GM12891 (cell line): ENCODE measurements around the gene EMX2.

ENCODE experiments used
- DNase-seq: peaks from one replicate; pipeline ENCODE4 v3.0.0; 2011; ENCODE audit warnings: low spot score; ENCODE audit not compliant: insufficient read length
- FAIRE-seq: peaks from 2 replicates; lab custom pipeline; 2011; peaks lifted over from hg19 to GRCh38; lab: Jason Lieb, UNC
- PAX5 ChIP-seq: IDR thresholded peaks from 2 replicates; pipeline ENCODE4 v1.6.1; 2011; ENCODE audit warnings: low read length, moderate library complexity, mild to moderate bottlenecking; ENCODE audit not compliant: insufficient read depth, severe bottlenecking
- POLR2A ChIP-seq: IDR thresholded peaks from 2 replicates; pipeline ENCODE4 v1.6.1; 2011; ENCODE audit warnings: low read depth, low read length, control low read depth
- POLR2AphosphoS5 ChIP-seq: IDR thresholded peaks from 2 replicates; pipeline ENCODE4 v1.6.1; 2011; ENCODE audit warnings: low read depth, low read length, control low read depth
- POU2F2 ChIP-seq: IDR thresholded peaks from 2 replicates; pipeline ENCODE4 v1.6.1; 2011; ENCODE audit warnings: low read depth, mild to moderate bottlenecking, control low read depth, low read length, moderate library complexity
- SPI1 ChIP-seq: IDR thresholded peaks from 2 replicates; pipeline ENCODE4 v1.6.1; 2011; ENCODE audit warnings: low read depth, low read length, control low read depth
- TAF1 ChIP-seq: IDR thresholded peaks from 2 replicates; pipeline ENCODE4 v1.6.1; 2011; ENCODE audit warnings: low read depth, low read length, control low read depth

The EMX2 gene

GRCh38 chr10:117536866-117537435 lies 5.6 kb upstream of the EMX2 start:
- TF ChIP-seq POLR2AphosphoS5 (no peak), POU2F2 (no peak), PAX5 (no peak), SPI1 (no peak), TAF1 (no peak), POLR2A (no peak)
- no peak for FAIRE-seq
- no peak for DNase-seq

DNA sequence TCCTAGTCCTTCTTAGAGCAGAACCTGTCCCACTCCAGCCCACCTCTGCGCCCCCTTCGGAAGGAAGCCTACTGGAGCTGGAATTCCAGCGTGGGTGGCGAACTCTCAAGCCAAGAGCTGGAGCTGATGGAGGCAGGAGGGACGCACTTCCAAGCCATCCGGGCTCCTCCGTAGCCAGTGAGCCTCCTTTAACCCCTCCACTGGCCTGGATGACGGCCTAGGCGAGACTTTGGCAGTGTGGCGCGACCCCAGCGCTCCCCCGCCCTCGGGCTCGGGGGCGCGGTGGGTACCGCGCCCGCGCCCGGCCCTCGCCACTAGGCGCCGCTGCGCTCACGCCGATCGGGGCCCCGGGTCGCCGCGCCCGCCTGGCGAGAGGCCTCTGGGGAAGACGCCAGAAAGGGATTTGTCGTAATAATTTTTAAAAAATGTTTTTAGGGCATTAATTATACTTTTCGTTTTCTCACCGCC lies 5.1 kb upstream of the EMX2 start:
- DNase-seq (peak; percentile 66), FAIRE-seq (no peak)
- TF ChIP-seq POU2F2 (no peak), PAX5 (no peak), TAF1 (no peak), POLR2A (no peak), POLR2AphosphoS5 (no peak), SPI1 (no peak)

DNA sequence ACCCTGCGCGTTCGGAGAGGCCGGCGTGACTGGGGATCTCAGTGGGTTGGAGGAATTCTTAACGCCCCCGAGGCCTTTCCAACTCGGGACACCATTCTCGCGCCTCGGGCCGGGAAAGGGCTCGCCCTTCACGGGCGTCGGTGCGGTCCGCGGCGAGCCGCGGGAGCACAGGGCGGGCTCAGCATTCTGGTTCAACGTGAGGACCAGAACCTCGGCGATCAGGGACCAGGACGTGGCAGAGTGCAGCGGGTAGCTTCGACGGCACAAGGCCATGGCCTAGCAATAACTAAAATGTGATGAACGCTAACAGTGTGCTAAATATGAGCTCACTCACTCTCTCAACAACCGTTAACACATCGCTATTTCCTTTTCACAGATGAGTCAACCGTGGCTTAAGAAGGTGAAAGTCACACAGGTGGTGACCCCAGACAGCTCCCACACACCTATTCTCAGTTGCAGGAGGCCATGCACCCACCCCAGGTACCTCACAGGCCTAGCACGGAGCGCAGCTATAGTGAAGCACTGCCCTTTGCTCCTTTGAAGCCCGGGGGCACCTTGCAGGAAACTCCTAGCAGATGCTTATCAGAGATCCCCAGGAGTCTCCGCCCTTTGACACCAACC lies 4.5 kb upstream of the EMX2 start:
- DNase-seq, result no peak
- no peak for TF ChIP-seq PAX5
- TF ChIP-seq SPI1, result no peak
- TF ChIP-seq TAF1, result no peak
- no peak for TF ChIP-seq POLR2A
- no peak for TF ChIP-seq POLR2AphosphoS5
- TF ChIP-seq POU2F2, result no peak
- FAIRE-seq, result peak; percentile 73

- DNase-seq (no peak), FAIRE-seq (no peak)
- TF ChIP-seq POU2F2, result no peak
- TF ChIP-seq PAX5, result no peak
- no peak for TF ChIP-seq SPI1
Observed at GRCh38 chr10:117539361-117539773, 3.2 kb upstream of the EMX2 start.

GRCh38 chr10:117539903-117540639 lies 2.5 kb upstream of the EMX2 start:
- TF ChIP-seq POU2F2 (no peak), SPI1 (no peak), PAX5 (no peak), TAF1 (no peak), POLR2A (no peak), POLR2AphosphoS5 (no peak)
- DNase-seq, result no peak
- FAIRE-seq, result no peak

GRCh38 chr10:117540640-117541404 lies 1.7 kb upstream of the EMX2 start:
- FAIRE-seq, result no peak
- DNase-seq, result no peak
- no peak for TF ChIP-seq POU2F2
- no peak for TF ChIP-seq PAX5
- no peak for TF ChIP-seq TAF1
- TF ChIP-seq POLR2AphosphoS5, result no peak

DNA sequence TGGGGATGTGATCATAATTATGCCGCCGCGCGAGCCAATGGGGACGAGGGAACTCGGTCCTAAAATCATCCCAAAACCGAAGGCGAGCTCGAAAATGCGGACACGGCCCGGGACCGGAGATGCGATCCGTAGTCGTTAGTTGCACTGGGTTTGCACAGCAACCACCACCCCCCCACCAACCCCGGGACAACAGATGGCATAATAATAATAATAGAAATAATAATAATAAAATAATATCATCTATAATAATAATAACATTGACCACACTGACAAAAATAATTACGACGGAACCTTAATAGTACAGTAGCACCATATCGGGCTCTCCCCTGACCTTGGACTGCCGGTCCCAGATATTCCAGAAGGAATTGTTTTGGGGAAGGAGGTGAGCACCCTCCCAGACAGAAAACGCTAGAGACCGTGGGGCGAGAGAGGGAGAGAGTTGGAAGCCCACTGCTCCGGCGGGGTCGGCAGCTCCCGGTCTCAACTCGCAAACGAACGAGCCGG lies 1.1 kb upstream of the EMX2 start:
- no peak for TF ChIP-seq PAX5
- no peak for TF ChIP-seq POU2F2
- TF ChIP-seq POLR2AphosphoS5, result no peak
- TF ChIP-seq POLR2A, result no peak
- TF ChIP-seq TAF1, result no peak
- no peak for TF ChIP-seq SPI1
- FAIRE-seq (no peak), DNase-seq (no peak)

GRCh38 chr10:117541909-117542705 lies 439 bp upstream of the EMX2 start:
- TF ChIP-seq PAX5, result no peak
- no peak for TF ChIP-seq TAF1
- TF ChIP-seq POU2F2, result no peak
- no peak for TF ChIP-seq POLR2A
- TF ChIP-seq SPI1, result no peak
- TF ChIP-seq POLR2AphosphoS5, result no peak
- no peak for FAIRE-seq
- DNase-seq, result no peak

- DNase-seq (no peak), FAIRE-seq (no peak)
- TF ChIP-seq TAF1, result no peak
- no peak for TF ChIP-seq SPI1
- TF ChIP-seq POU2F2, result no peak
- no peak for TF ChIP-seq POLR2A
- no peak for TF ChIP-seq PAX5
- no peak for TF ChIP-seq POLR2AphosphoS5
Observed at GRCh38 chr10:117543225-117544003, 868 bp downstream of the EMX2 start.
